Putamen (tissue), 1 donor: ENCODE data around the gene PPP1R12B.
"Not testable (repeated sequence)": the region's sequence is repeated elsewhere in the genome, so short reads cannot be mapped to it uniquely, and the experiment has no call there.

Experiments
- DNase-seq: peaks from one replicate; pipeline ENCODE4 v3.0.0-alpha.2; 2016; ENCODE audit warnings: low spot score

The PPP1R12B gene

GRCh38 chr1:202530686-202531085 lies 182.2 kb downstream of the PPP1R12B start:
- DNase-seq = not testable (repeated sequence)

- DNase-seq = no peak
These were observed 182.9 kb downstream of the PPP1R12B start for GRCh38 chr1:202531472-202531811.

GRCh38 chr1:202531812-202532616 lies 183.5 kb downstream of the PPP1R12B start:
- DNase-seq = not testable (repeated sequence)

GRCh38 chr1:202539166-202539574 lies 190.7 kb downstream of the PPP1R12B start:
- DNase-seq = peak; percentile 6

- not testable (repeated sequence) for DNase-seq
These were observed 191.1 kb downstream of the PPP1R12B start for GRCh38 chr1:202539583-202539982.

- no peak for DNase-seq
These were observed 191.5 kb downstream of the PPP1R12B start for GRCh38 chr1:202540014-202540413.

- DNase-seq = no peak
These were observed 191.9 kb downstream of the PPP1R12B start for GRCh38 chr1:202540448-202540847.

- not testable (repeated sequence) for DNase-seq
These were observed 192.4 kb downstream of the PPP1R12B start for GRCh38 chr1:202540858-202541257.

- not testable (repeated sequence) for DNase-seq
These were observed 193.9 kb downstream of the PPP1R12B start for GRCh38 chr1:202542415-202542814.

GRCh38 chr1:202543537-202543936 lies 195.0 kb downstream of the PPP1R12B start:
- not testable (repeated sequence) for DNase-seq

GRCh38 chr1:202544766-202545449 lies 196.4 kb downstream of the PPP1R12B start:
- DNase-seq = not testable (repeated sequence)

GRCh38 chr1:202545647-202546303 lies 197.3 kb downstream of the PPP1R12B start:
- DNase-seq = not testable (repeated sequence)

- DNase-seq = not testable (repeated sequence)
These were observed 197.9 kb downstream of the PPP1R12B start for GRCh38 chr1:202546377-202546776.

GRCh38 chr1:202546796-202547195 lies 198.3 kb downstream of the PPP1R12B start:
- not testable (repeated sequence) for DNase-seq

- no peak for DNase-seq
These were observed 198.7 kb downstream of the PPP1R12B start for GRCh38 chr1:202547215-202547614.

GRCh38 chr1:202550088-202550487 lies 201.6 kb downstream of the PPP1R12B start:
- not testable (repeated sequence) for DNase-seq

- DNase-seq = no peak
These were observed 203.2 kb downstream of the PPP1R12B start for GRCh38 chr1:202551683-202552082.

GRCh38 chr1:202552615-202553014 lies 204.1 kb downstream of the PPP1R12B start:
- DNase-seq = not testable (repeated sequence)

GRCh38 chr1:202553078-202553477 lies 204.6 kb downstream of the PPP1R12B start:
- not testable (repeated sequence) for DNase-seq

GRCh38 chr1:202553560-202554038 lies 205.1 kb downstream of the PPP1R12B start:
- DNase-seq = peak; percentile 14

- DNase-seq = not testable (repeated sequence)
These were observed 206.1 kb downstream of the PPP1R12B start for GRCh38 chr1:202554619-202555018.

GRCh38 chr1:202556037-202556436 lies 207.5 kb downstream of the PPP1R12B start:
- not testable (repeated sequence) for DNase-seq
